ENCODE results near the gene PTRHD1.
A peak's percentile ranks its signal among the peaks of the same experiment; 100 is the strongest.

PTRHD1 gene

DNA sequence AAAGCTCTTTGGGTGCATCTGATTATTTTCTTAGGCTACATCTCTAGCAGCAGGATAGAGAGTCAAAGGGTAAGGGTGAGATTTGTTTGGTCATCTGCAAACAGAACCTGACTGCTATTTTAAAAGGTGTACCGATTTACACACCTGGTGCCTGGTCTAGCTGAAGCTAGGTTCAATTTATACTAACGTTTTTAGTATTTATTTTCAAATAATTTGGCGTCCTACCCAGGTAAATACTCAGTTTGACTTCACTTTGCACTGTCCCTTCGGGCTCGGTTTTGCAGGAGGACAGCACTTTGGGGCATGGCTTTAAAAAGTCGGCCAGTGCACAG lies 683 bp downstream of the PTRHD1 start:
- WGBS (ENCODE audit: extremely low coverage, insufficient coverage, low lambda C conversion rate) = no CpG with 5 or more reads among the region's 6 CpGs
- H3K4ac ChIP-seq (ENCODE audit: low read depth, low read length) = no peak overlapping the region
- H2AK5ac ChIP-seq (ENCODE audit: low read length) = no peak overlapping the region
- H3K4me1 ChIP-seq (ENCODE audit: control insufficient read depth, low read depth, low read length) = peaks cover 3% of the 10 kb centered on the region
- H3K4me2 ChIP-seq (ENCODE audit: low read length) = peak overlapping the region; percentile 61
- no peak overlapping the region for H2BK120ac ChIP-seq (ENCODE audit: low read depth, low read length)
- H3K36me3 ChIP-seq (ENCODE audit: control insufficient read depth, insufficient read depth, low read length) = peaks cover 1% of the 10 kb centered on the region
- H3K18ac ChIP-seq (ENCODE audit: low read length) = peak overlapping the region; percentile 60
- peak overlapping the region; percentile 87 for H3K9ac ChIP-seq (ENCODE audit: low read length)
- peaks cover 37% of the 10 kb centered on the region for H3K79me2 ChIP-seq (ENCODE audit: control insufficient read depth, insufficient read depth, low read length)
- H4K8ac ChIP-seq (ENCODE audit: low read depth, low read length) = peak overlapping the region; percentile 14
- no peaks in the 10 kb centered on the region for H3K27me3 ChIP-seq (ENCODE audit: insufficient read depth, low read length, poor library complexity)
- peak overlapping the region; percentile 25 for H3K27ac ChIP-seq (ENCODE audit: low read depth, low read length)
- no peak overlapping the region for H4K5ac ChIP-seq (ENCODE audit: low read length)
- no peak for DNase-seq
- peaks cover 9% of the 10 kb centered on the region for H3K79me1 ChIP-seq (ENCODE audit: low read length)
- H3K56ac ChIP-seq (ENCODE audit: low read length) = peak overlapping the region; percentile 100
- H3K4me3 ChIP-seq (ENCODE audit: low read length) = peak overlapping the region; percentile 69
- H2BK5ac ChIP-seq (ENCODE audit: low read length) = peak overlapping the region; percentile 41
- no peak overlapping the region for H2BK15ac ChIP-seq (replicated peaks; ENCODE audit: low read depth)
- H3K23ac ChIP-seq (ENCODE audit: low read length) = no peak overlapping the region

- peaks cover 26% of the 10 kb centered on the region for H3K79me2 ChIP-seq (ENCODE audit: control insufficient read depth, insufficient read depth, low read length)
- no CpG with 5 or more reads among the region's 5 CpGs for WGBS (ENCODE audit: extremely low coverage, insufficient coverage, low lambda C conversion rate)
- H3K23ac ChIP-seq (ENCODE audit: low read length) = no peak overlapping the region
- no peak overlapping the region for H2BK5ac ChIP-seq (ENCODE audit: low read length)
- H3K9ac ChIP-seq (ENCODE audit: low read length) = peak overlapping the region; percentile 6
- H3K18ac ChIP-seq (ENCODE audit: low read length) = no peak overlapping the region
- H3K4me3 ChIP-seq (ENCODE audit: low read length) = no peak overlapping the region
- H2BK120ac ChIP-seq (ENCODE audit: low read depth, low read length) = no peak overlapping the region
- no peaks in the 10 kb centered on the region for H3K36me3 ChIP-seq (ENCODE audit: control insufficient read depth, insufficient read depth, low read length)
- no peaks in the 10 kb centered on the region for H3K27me3 ChIP-seq (ENCODE audit: insufficient read depth, low read length, poor library complexity)
- no peak overlapping the region for H3K4me2 ChIP-seq (ENCODE audit: low read length)
- peak overlapping the region; percentile 40 for H3K4ac ChIP-seq (ENCODE audit: low read depth, low read length)
- H3K79me1 ChIP-seq (ENCODE audit: low read length) = peaks cover 3% of the 10 kb centered on the region
- H4K5ac ChIP-seq (ENCODE audit: low read length) = peak overlapping the region; percentile 41
- H3K4me1 ChIP-seq (ENCODE audit: control insufficient read depth, low read depth, low read length) = peaks cover 3% of the 10 kb centered on the region
- H2AK5ac ChIP-seq (ENCODE audit: low read length) = no peak overlapping the region
- H4K8ac ChIP-seq (ENCODE audit: low read depth, low read length) = no peak overlapping the region
- H2BK15ac ChIP-seq (replicated peaks; ENCODE audit: low read depth) = no peak overlapping the region
- H3K27ac ChIP-seq (ENCODE audit: low read depth, low read length) = no peak overlapping the region
- no peak for DNase-seq
- H3K56ac ChIP-seq (ENCODE audit: low read length) = peak overlapping the region; percentile 71
Measured at GRCh38 chr2:24791452-24791851, 1.7 kb downstream of the PTRHD1 start.

DNA sequence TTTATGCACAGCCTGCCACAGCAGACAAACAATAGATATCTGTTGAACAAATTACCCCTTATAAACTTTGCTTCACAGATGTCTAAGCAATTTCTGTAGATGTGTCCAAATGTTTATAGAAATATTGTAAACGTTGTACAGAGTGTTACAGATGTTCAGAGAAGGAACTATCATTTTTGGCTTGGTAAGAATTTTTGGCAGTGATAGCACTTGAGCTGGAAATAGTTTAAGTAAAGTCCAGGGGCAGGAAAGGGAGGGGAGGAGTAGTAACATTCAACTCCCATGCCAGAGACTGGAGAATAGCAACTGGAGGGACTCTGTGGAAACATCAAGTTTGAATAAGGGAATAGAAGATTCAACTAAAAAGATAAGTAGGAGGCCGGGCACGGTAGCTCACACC lies 4.4 kb downstream of the PTRHD1 start:
- Histone ChIP-seq H3K23ac (ENCODE audit: low read length) (no peak overlapping the region), H3K79me2 (ENCODE audit: control insufficient read depth, insufficient read depth, low read length) (peaks cover 3% of the 10 kb centered on the region), H2BK120ac (ENCODE audit: low read depth, low read length) (no peak overlapping the region), H3K4ac (ENCODE audit: low read depth, low read length) (no peak overlapping the region), H3K9ac (ENCODE audit: low read length) (no peak overlapping the region), H2BK15ac (replicated peaks; ENCODE audit: low read depth) (no peak overlapping the region), H3K36me3 (ENCODE audit: control insufficient read depth, insufficient read depth, low read length) (no peaks in the 10 kb centered on the region), H3K4me2 (ENCODE audit: low read length) (no peak overlapping the region), H3K18ac (ENCODE audit: low read length) (no peak overlapping the region), H3K4me3 (ENCODE audit: low read length) (no peak overlapping the region), H3K56ac (ENCODE audit: low read length) (no peak overlapping the region), H3K27me3 (ENCODE audit: insufficient read depth, low read length, poor library complexity) (no peaks in the 10 kb centered on the region), H2AK5ac (ENCODE audit: low read length) (no peak overlapping the region), H4K5ac (ENCODE audit: low read length) (no peak overlapping the region), H3K4me1 (ENCODE audit: control insufficient read depth, low read depth, low read length) (no peaks in the 10 kb centered on the region), H3K79me1 (ENCODE audit: low read length) (no peaks in the 10 kb centered on the region), H3K27ac (ENCODE audit: low read depth, low read length) (no peak overlapping the region), H2BK5ac (ENCODE audit: low read length) (no peak overlapping the region), H4K8ac (ENCODE audit: low read depth, low read length) (no peak overlapping the region)
- no CpG with 5 or more reads among the region's 3 CpGs for WGBS (ENCODE audit: extremely low coverage, insufficient coverage, low lambda C conversion rate)
- DNase-seq = no peak

DNA sequence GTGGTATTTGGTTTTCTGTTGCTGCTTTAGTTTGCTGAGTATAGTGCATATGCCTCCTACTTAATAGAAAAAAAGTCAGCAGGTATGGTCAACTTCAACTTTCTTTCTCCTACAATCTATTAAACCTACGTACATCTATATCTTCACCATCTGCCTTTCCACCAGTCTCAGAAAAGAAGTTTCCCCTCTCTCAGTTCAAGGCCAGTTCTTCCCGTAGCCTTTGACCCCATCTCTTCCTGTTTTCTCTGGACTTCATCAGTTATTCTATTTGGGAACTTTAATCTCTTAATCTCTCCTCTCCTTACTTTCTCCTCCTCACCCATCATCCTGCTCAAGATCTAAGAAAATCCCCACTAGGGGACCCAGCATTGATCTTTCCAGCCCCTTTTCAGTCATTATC lies 5.7 kb downstream of the PTRHD1 start:
- no peak overlapping the region for H3K4ac ChIP-seq (ENCODE audit: low read depth, low read length)
- no peaks in the 10 kb centered on the region for H3K36me3 ChIP-seq (ENCODE audit: control insufficient read depth, insufficient read depth, low read length)
- H3K27me3 ChIP-seq (ENCODE audit: insufficient read depth, low read length, poor library complexity) = no peaks in the 10 kb centered on the region
- no peak overlapping the region for H3K9ac ChIP-seq (ENCODE audit: low read length)
- H2BK15ac ChIP-seq (replicated peaks; ENCODE audit: low read depth) = no peak overlapping the region
- H3K4me3 ChIP-seq (ENCODE audit: low read length) = no peak overlapping the region
- no peaks in the 10 kb centered on the region for H3K79me2 ChIP-seq (ENCODE audit: control insufficient read depth, insufficient read depth, low read length)
- no peak overlapping the region for H4K5ac ChIP-seq (ENCODE audit: low read length)
- H3K79me1 ChIP-seq (ENCODE audit: low read length) = no peaks in the 10 kb centered on the region
- H3K27ac ChIP-seq (ENCODE audit: low read depth, low read length) = no peak overlapping the region
- no peak overlapping the region for H2AK5ac ChIP-seq (ENCODE audit: low read length)
- H4K8ac ChIP-seq (ENCODE audit: low read depth, low read length) = no peak overlapping the region
- H3K4me2 ChIP-seq (ENCODE audit: low read length) = no peak overlapping the region
- H2BK120ac ChIP-seq (ENCODE audit: low read depth, low read length) = no peak overlapping the region
- no peaks in the 10 kb centered on the region for H3K4me1 ChIP-seq (ENCODE audit: control insufficient read depth, low read depth, low read length)
- H3K56ac ChIP-seq (ENCODE audit: low read length) = no peak overlapping the region
- H2BK5ac ChIP-seq (ENCODE audit: low read length) = no peak overlapping the region
- 100% methylated on average over 1 of the region's 2 CpGs for WGBS (ENCODE audit: extremely low coverage, insufficient coverage, low lambda C conversion rate)
- DNase-seq = no peak
- no peak overlapping the region for H3K18ac ChIP-seq (ENCODE audit: low read length)
- no peak overlapping the region for H3K23ac ChIP-seq (ENCODE audit: low read length)

GRCh38 chr2:24785671-24786321 lies 7.4 kb downstream of the PTRHD1 start:
- H3K36me3 ChIP-seq (ENCODE audit: control insufficient read depth, insufficient read depth, low read length) = no peaks in the 10 kb centered on the region
- no peak overlapping the region for H3K27ac ChIP-seq (ENCODE audit: low read depth, low read length)
- no peaks in the 10 kb centered on the region for H3K79me1 ChIP-seq (ENCODE audit: low read length)
- no peak overlapping the region for H2BK5ac ChIP-seq (ENCODE audit: low read length)
- H2AK5ac ChIP-seq (ENCODE audit: low read length) = no peak overlapping the region
- H3K18ac ChIP-seq (ENCODE audit: low read length) = no peak overlapping the region
- no peak overlapping the region for H4K8ac ChIP-seq (ENCODE audit: low read depth, low read length)
- H3K4me3 ChIP-seq (ENCODE audit: low read length) = no peak overlapping the region
- DNase-seq = no peak
- no peaks in the 10 kb centered on the region for H3K79me2 ChIP-seq (ENCODE audit: control insufficient read depth, insufficient read depth, low read length)
- no peak overlapping the region for H4K5ac ChIP-seq (ENCODE audit: low read length)
- no peak overlapping the region for H3K4me2 ChIP-seq (ENCODE audit: low read length)
- H3K4ac ChIP-seq (ENCODE audit: low read depth, low read length) = no peak overlapping the region
- H2BK15ac ChIP-seq (replicated peaks; ENCODE audit: low read depth) = no peak overlapping the region
- no peak overlapping the region for H3K9ac ChIP-seq (ENCODE audit: low read length)
- no CpG with 5 or more reads among the region's 6 CpGs for WGBS (ENCODE audit: extremely low coverage, insufficient coverage, low lambda C conversion rate)
- no peaks in the 10 kb centered on the region for H3K27me3 ChIP-seq (ENCODE audit: insufficient read depth, low read length, poor library complexity)
- H3K23ac ChIP-seq (ENCODE audit: low read length) = no peak overlapping the region
- H3K4me1 ChIP-seq (ENCODE audit: control insufficient read depth, low read depth, low read length) = no peaks in the 10 kb centered on the region
- no peak overlapping the region for H3K56ac ChIP-seq (ENCODE audit: low read length)
- H2BK120ac ChIP-seq (ENCODE audit: low read depth, low read length) = no peak overlapping the region

DNA sequence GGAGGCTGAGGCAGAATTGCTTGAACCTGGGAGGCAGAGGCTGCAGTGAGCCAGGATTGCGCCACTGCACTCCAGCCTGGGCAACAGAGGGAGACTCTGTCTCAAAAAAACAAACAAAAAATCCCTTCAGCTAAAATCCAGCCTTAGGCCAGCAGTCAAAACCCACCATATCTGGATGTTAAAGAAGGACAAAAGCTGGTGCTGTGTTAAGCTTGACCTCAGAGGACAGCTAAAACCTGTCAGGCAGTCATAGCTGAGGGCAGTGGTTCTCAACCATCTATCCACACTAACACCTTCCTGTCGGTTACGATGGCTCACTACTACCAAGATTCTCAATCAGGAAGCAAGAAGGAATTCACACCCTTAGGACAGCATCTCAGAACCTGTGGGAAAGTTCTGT lies 9.6 kb downstream of the PTRHD1 start:
- Histone ChIP-seq H4K8ac (ENCODE audit: low read depth, low read length) (no peak overlapping the region), H3K18ac (ENCODE audit: low read length) (no peak overlapping the region), H3K9ac (ENCODE audit: low read length) (no peak overlapping the region), H3K56ac (ENCODE audit: low read length) (no peak overlapping the region), H3K4me3 (ENCODE audit: low read length) (no peak overlapping the region), H3K4me2 (ENCODE audit: low read length) (no peak overlapping the region), H3K79me1 (ENCODE audit: low read length) (no peaks in the 10 kb centered on the region), H3K27me3 (ENCODE audit: insufficient read depth, low read length, poor library complexity) (no peaks in the 10 kb centered on the region), H2AK5ac (ENCODE audit: low read length) (no peak overlapping the region), H3K4ac (ENCODE audit: low read depth, low read length) (no peak overlapping the region), H2BK15ac (replicated peaks; ENCODE audit: low read depth) (no peak overlapping the region), H3K79me2 (ENCODE audit: control insufficient read depth, insufficient read depth, low read length) (no peaks in the 10 kb centered on the region), H3K4me1 (ENCODE audit: control insufficient read depth, low read depth, low read length) (no peaks in the 10 kb centered on the region), H3K27ac (ENCODE audit: low read depth, low read length) (no peak overlapping the region), H3K23ac (ENCODE audit: low read length) (no peak overlapping the region), H2BK120ac (ENCODE audit: low read depth, low read length) (no peak overlapping the region), H4K5ac (ENCODE audit: low read length) (no peak overlapping the region), H2BK5ac (ENCODE audit: low read length) (no peak overlapping the region), H3K36me3 (ENCODE audit: control insufficient read depth, insufficient read depth, low read length) (no peaks in the 10 kb centered on the region)
- WGBS (ENCODE audit: extremely low coverage, insufficient coverage, low lambda C conversion rate) = no CpG with 5 or more reads among the region's 3 CpGs
- peak; percentile 44 for DNase-seq
